ENCODE results near the gene LIPT1. TPM values are rescaled to one million over a fixed set of nuclear protein-coding genes. Genes with fewer than 3 reads are reported as not detected.

The LIPT1 gene
- total and polyA plus RNA-seq, 2 of the 4 experiments (the other 2 are of a cell fraction) = 3.2 to 3.5 TPM

DNA sequence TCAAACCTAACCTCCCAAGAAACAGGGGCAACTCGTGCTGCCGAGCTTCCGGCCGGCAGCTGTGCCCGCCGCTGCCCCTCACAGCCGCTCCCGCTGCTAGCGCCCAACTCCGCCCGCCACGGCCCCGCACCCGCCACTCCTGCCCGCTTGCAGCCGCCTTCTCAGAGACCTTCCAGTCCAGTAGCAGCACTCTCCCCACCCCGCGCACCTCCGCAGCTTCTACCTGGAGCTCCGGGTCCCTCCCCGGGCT lies 14.0 kb upstream of the LIPT1 start:
- Histone ChIP-seq H2AK5ac (ENCODE audit: low read depth, low read length) (no peak overlapping the region), H3K14ac (replicated peaks; ENCODE audit: low read depth, low read length) (no peak overlapping the region), H3K4me3 (ENCODE audit: insufficient read depth, low read depth, low read length) (peak overlapping the region; percentile 94), H4K91ac (ENCODE audit: insufficient read depth, low read depth, low read length) (no peak overlapping the region), H2BK20ac (ENCODE audit: low read depth, low read length) (no peak overlapping the region), H2BK15ac (ENCODE audit: low read depth, low read length) (no peak overlapping the region), H3K4ac (ENCODE audit: low read depth, low read length) (no peak overlapping the region), H4K20me1 (ENCODE audit: insufficient read depth, low read length) (no peaks in the 10 kb centered on the region), H3K9ac (ENCODE audit: low read depth, low read length) (peak overlapping the region; percentile 53; the same call in 1 of the 2 replicates), H2AFZ (replicated peaks; ENCODE audit: low read length, poor library complexity) (peak overlapping the region; percentile 99), H3K79me1 (ENCODE audit: low read depth in 1 of 2, low read length in 2 of 2) (no peaks in the 10 kb centered on the region), H3K23ac (ENCODE audit: low read depth, low read length) (0 out of 2 replicates have a peak overlapping the region, but pooled peaks have one; percentile 80), H3K4me2 (ENCODE audit: low read depth, low read length) (peak overlapping the region; percentile 99), H2BK5ac (ENCODE audit: low read depth, low read length, poor library complexity, severe bottlenecking) (no peak overlapping the region), H3K4me1 (ENCODE audit: control insufficient read depth, insufficient read depth, low read length) (no peaks in the 10 kb centered on the region; the same call in 1 of the 2 replicates), H2AK9ac (replicated peaks; ENCODE audit: low read depth, low read length, poor library complexity) (no peak overlapping the region), H3K27ac (ENCODE audit: insufficient read depth, low read length) (no peak overlapping the region), H3K36me3 (ENCODE audit: control insufficient read depth, insufficient read depth, low read length) (no peaks in the 10 kb centered on the region), H2BK120ac (ENCODE audit: low read depth, low read length) (no peak overlapping the region), H4K5ac (ENCODE audit: low read depth, low read length) (no peak overlapping the region), H3K56ac (ENCODE audit: extremely low read depth, insufficient read depth, low read length) (no peak overlapping the region), H3K9me3 (ENCODE audit: control insufficient read depth, insufficient read depth, low read length) (no peaks in the 10 kb centered on the region), H3K18ac (ENCODE audit: low read depth, low read length) (no peak overlapping the region), H3K27me3 (ENCODE audit: control insufficient read depth, insufficient read depth, low read length) (peaks cover 2% of the 10 kb centered on the region), H3K9me1 (ENCODE audit: insufficient read depth, low read length) (no peaks in the 10 kb centered on the region; the same call in 1 of the 2 replicates), H4K8ac (ENCODE audit: low read depth in 2 of 2, low read length in 2 of 2) (no peak overlapping the region; a peak in 2 of 4 replicates)
- no peak for TF ChIP-seq BHLHE40 (IDR thresholded peaks at IDR 0.05; ENCODE audit: low read depth, low read length)
- no peak for TF ChIP-seq RAD21 (IDR thresholded peaks at IDR 0.05; ENCODE audit: low read length)
- dilution Hi-C loops (cut with HindIII; ENCODE audit: low sequenced_read_pairs, unreplicated experiment) (no loop called here), in situ Hi-C loops (cut with MboI; ENCODE audit: low sequenced_read_pairs) (no loop called here), intact Hi-C loops (cut with micrococcal nuclease) (no loop called here)
- BruUV-seq (replicated peaks) = no TSS peak
- DNase-seq = no peak
- CTCF ChIA-PET = interaction anchor here (0.9 kb wide), 2 partner anchors 106 to 491 kb away, joined by 3 read pairs; no protein-coding TSS in a partner anchor
- ATAC-seq (ENCODE audit: low read depth) = peak; percentile 65
- POLR2A ChIA-PET (ENCODE audit: unreplicated experiment) = no interaction called here
- WGBS, 2 experiments (ENCODE audit: extremely low coverage in 2 of 2, insufficient read length in 1 of 2) = 0% methylated on average over 10 of the region's 21 CpGs; no CpG with 5 or more reads in 1 of the 2 experiments

All from IMR-90 (cell line).